Mammary epithelial cell (primary cell): ENCODE data around the gene RSAD1.

Experiments used
- CTCF ChIP-seq, 2 donors: IDR thresholded peaks in 1 of 2; conservative IDR thresholded peaks in 1 of 2; 2 replicates each; pipeline ENCODE4 v1.5.1; 2011 to 2012; ENCODE audit warnings: inconsistent platforms in 2 of 2, low read length in 2 of 2, mild to moderate bottlenecking in 2 of 2, control low read depth in 1 of 2, low read depth in 1 of 2; ENCODE audit not compliant: insufficient read depth in 1 of 2; ENCODE audit errors: extremely low read depth in 1 of 2
- EZH2 ChIP-seq: IDR thresholded peaks from 2 replicates; pipeline ENCODE4 v1.6.1; 2012; ENCODE audit warnings: low read length, inconsistent platforms, borderline replicate concordance

- no peak for TF ChIP-seq CTCF (conservative IDR thresholded peaks at IDR 0.05 in 1 of 2, IDR thresholded peaks at IDR 0.05 in 1 of 2; ENCODE audit: extremely low read depth in 1 of 2, insufficient read depth in 1 of 2, low read depth in 1 of 2, low read length in 2 of 2)
- no peak for TF ChIP-seq EZH2
Measured at GRCh38 chr17:50533185-50533584, 54.5 kb downstream of the RSAD1 start.
